Effector memory CD4-positive, alpha-beta T cell (primary cell): ENCODE data around the gene CEP162.
"Not testable (repeated sequence)": the region's sequence is repeated elsewhere in the genome, so short reads cannot be mapped to it uniquely, and the experiment has no call there.

Source experiments
- DNase-seq, 3 donors: peaks; one replicate each; pipeline ENCODE4 v3.0.0-alpha.2; 2020
- H3K27ac ChIP-seq: 2 replicates; pipeline ENCODE4 v1.7.0; 2013; ENCODE audit warnings: mild to moderate bottlenecking, low read length, moderate library complexity; ENCODE audit not compliant: insufficient read depth, poor library complexity, severe bottlenecking
- H3K27me3 ChIP-seq: replicated peaks from 2 replicates; pipeline ENCODE4 v1.7.0; 2013; ENCODE audit warnings: mild to moderate bottlenecking, low read length; ENCODE audit not compliant: insufficient read depth, control insufficient read depth, poor library complexity, severe bottlenecking
- H3K36me3 ChIP-seq: 2 replicates; pipeline ENCODE4 v1.7.0; 2013; ENCODE audit warnings: mild to moderate bottlenecking, low read length, moderate library complexity; ENCODE audit not compliant: control insufficient read depth, insufficient read depth
- H3K4me1 ChIP-seq: 2 replicates; pipeline ENCODE4 v1.7.0; 2013; ENCODE audit warnings: low read length, mild to moderate bottlenecking; ENCODE audit not compliant: control insufficient read depth, insufficient read depth, poor library complexity, severe bottlenecking
- H3K4me3 ChIP-seq: 2 replicates; pipeline ENCODE4 v1.7.0; 2013; ENCODE audit warnings: low read length, low read depth, mild to moderate bottlenecking; ENCODE audit not compliant: insufficient read depth, poor library complexity, severe bottlenecking
- H3K9me3 ChIP-seq: 2 replicates; pipeline ENCODE4 v1.7.0; 2013; ENCODE audit warnings: mild to moderate bottlenecking, low read length, moderate library complexity; ENCODE audit not compliant: control insufficient read depth

Gene CEP162

GRCh38 chr6:84135291-84135690 is 92.2 kb downstream of the CEP162 start:
- Histone ChIP-seq H3K27me3 (no peaks in the 10 kb centered on the region), H3K27ac (no peak overlapping the region), H3K36me3 (peaks cover 2% of the 10 kb centered on the region), H3K4me1 (no peaks in the 10 kb centered on the region), H3K9me3 (no peaks in the 10 kb centered on the region), H3K4me3 (no peak overlapping the region)
- DNase-seq = no peak

DNA sequence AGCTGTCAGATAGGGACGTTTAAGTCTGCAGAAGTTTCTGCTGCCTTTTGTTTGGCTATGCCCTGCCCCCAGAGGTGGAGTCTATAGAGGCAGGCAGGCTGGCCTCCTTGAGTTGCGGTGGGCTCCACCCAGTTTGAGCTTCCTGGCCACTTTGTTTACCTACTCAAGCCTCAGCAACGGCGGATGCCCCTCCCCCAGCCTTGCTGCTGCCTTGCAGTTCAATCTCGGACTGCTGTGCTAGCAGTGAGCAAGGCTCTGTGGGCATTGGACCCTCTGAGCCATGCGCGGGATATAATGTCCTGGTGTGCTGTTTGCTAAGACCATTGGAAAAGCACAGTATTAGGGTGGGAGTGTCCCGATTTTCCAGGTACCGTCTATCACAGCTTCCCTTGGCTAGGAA is 94.1 kb downstream of the CEP162 start:
- H3K36me3 ChIP-seq, H3K27ac ChIP-seq, H3K4me3 ChIP-seq, H3K4me1 ChIP-seq, H3K9me3 ChIP-seq, H3K27me3 ChIP-seq, DNase-seq: not testable (repeated sequence)

DNA sequence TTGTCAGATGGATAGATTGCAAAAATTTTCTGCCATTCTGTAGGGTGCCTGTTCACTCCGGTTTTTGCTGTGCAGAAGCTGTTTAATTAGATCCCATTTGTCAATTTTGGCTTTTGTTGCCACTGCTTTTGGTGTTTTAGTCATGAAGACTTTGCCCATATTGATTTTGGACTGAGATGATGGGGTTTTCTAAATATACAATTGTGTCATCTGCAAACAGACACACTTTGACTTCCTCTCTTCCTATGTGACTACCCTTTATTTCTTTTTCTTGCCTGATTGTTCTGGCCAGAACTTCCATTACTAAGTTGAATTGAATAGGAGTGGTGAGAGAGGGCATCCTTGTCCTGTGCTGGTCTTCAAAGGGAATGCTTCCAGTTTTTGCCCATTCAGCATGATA is 97.9 kb downstream of the CEP162 start:
- not testable (repeated sequence) for H3K27ac ChIP-seq, H3K27me3 ChIP-seq, H3K36me3 ChIP-seq, H3K4me3 ChIP-seq, H3K4me1 ChIP-seq, H3K9me3 ChIP-seq, DNase-seq

GRCh38 chr6:84123186-84123585 is 104.3 kb downstream of the CEP162 start:
- no peaks in the 10 kb centered on the region for H3K27me3 ChIP-seq
- H3K4me1 ChIP-seq = no peaks in the 10 kb centered on the region
- DNase-seq = no peak
- no peak overlapping the region for H3K27ac ChIP-seq
- H3K4me3 ChIP-seq = no peak overlapping the region
- H3K36me3 ChIP-seq = peaks cover 6% of the 10 kb centered on the region
- H3K9me3 ChIP-seq = no peaks in the 10 kb centered on the region

DNA sequence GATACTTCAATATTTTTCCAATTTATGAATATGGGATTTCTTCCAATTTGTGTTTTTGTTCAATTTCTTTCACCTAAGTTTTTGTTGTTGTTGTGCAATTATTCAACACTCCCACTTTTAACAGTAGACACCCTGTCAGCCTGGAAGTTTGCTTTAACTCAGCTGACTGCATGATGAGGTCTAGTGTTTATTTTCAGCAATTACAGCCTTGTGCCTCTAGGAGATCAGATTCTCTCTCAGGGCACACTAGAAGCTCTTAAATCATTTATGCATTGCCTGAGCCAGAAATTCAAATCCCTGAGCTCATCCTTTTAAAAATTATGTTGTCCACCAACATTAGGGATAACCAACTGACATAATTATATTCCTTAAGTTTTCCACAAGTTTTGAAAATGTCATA is 108.2 kb downstream of the CEP162 start:
- Histone ChIP-seq H3K27me3 (no peaks in the 10 kb centered on the region), H3K4me3 (no peak overlapping the region), H3K36me3 (no peaks in the 10 kb centered on the region), H3K9me3 (no peaks in the 10 kb centered on the region), H3K27ac (no peak overlapping the region), H3K4me1 (no peaks in the 10 kb centered on the region)
- no peak for DNase-seq

- Histone ChIP-seq H3K9me3 (no peaks in the 10 kb centered on the region), H3K27ac (no peak overlapping the region), H3K27me3 (no peaks in the 10 kb centered on the region), H3K4me3 (no peak overlapping the region), H3K36me3 (no peaks in the 10 kb centered on the region), H3K4me1 (no peaks in the 10 kb centered on the region)
- no peak for DNase-seq
These were observed 109.3 kb downstream of the CEP162 start for GRCh38 chr6:84118191-84118590.

- not testable (repeated sequence) for H3K27me3 ChIP-seq, H3K27ac ChIP-seq, DNase-seq, H3K36me3 ChIP-seq, H3K4me3 ChIP-seq, H3K4me1 ChIP-seq, H3K9me3 ChIP-seq
These were observed 112.4 kb downstream of the CEP162 start for GRCh38 chr6:84114933-84115594.

- not testable (repeated sequence) for H3K9me3 ChIP-seq, DNase-seq, H3K36me3 ChIP-seq, H3K27me3 ChIP-seq, H3K27ac ChIP-seq, H3K4me1 ChIP-seq, H3K4me3 ChIP-seq
These were observed 116.1 kb downstream of the CEP162 start for GRCh38 chr6:84111351-84111750.

DNA sequence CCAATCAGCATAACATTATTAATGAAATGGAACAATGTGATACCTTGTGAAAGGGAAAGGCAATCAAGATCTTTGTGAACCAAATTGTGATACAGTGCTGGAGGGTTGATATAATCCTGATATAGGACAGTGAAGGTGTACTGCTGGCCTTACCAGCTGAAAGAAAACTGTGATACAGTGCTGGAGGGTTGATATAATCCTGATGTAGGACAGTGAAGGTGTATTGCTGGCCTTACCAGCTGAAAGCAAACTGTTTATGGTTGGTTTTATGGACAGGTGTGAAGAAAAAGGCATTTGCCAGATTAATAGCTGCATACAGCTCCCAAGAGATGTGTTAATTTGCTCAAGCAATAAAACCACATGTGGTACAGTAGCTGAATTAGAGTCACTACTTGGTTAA is 119.9 kb downstream of the CEP162 start:
- Histone ChIP-seq H3K9me3 (no peaks in the 10 kb centered on the region), H3K27me3 (no peaks in the 10 kb centered on the region), H3K36me3 (no peaks in the 10 kb centered on the region), H3K27ac (no peak overlapping the region), H3K4me1 (no peaks in the 10 kb centered on the region), H3K4me3 (no peak overlapping the region)
- DNase-seq = no peak

DNA sequence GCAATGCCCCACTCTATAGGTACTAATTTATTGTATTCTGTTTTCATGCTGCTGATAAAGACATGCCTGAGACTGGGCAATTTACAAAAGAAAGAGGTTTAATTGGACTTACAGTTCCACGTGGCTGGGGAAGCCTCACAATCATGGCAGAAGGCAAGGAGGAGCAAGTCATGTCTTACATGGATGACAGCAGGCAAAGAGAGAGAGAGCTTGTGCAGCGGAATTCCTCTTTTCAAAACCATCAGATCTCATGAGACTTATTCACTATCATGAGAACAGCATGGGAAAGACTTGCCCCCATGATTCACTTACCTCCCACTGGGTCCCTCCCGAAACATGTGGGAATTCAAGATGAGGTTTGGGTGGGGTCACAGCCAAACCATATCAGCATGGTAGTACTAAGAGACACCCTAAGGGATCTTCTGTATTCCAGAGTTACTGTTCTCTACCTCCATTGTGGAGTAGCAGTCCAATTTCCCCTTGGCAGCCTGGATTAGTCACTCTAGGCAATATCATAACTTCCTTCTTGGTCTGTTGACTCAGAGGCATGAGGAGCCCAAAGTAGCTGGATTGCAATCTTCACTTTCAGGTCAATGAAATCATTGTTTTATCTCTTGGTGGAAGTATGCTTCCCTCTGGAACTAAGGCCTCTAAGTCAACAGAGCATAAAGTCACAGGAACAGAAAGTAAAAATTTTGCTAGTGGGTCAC is 122.1 kb downstream of the CEP162 start:
- not testable (repeated sequence) for DNase-seq, H3K9me3 ChIP-seq, H3K36me3 ChIP-seq, H3K27ac ChIP-seq, H3K4me3 ChIP-seq, H3K4me1 ChIP-seq, H3K27me3 ChIP-seq
